HG03442 (cell line): ENCODE results near the gene FRYL.

Source experiments
- ATAC-seq: cut with Tn5 transposase; IDR thresholded peaks from one replicate; pipeline ENCODE4 v1.9.1; 2021; ENCODE audit warnings: mild to moderate bottlenecking, moderate library complexity; ENCODE audit not compliant: unreplicated experiment

FRYL gene

DNA sequence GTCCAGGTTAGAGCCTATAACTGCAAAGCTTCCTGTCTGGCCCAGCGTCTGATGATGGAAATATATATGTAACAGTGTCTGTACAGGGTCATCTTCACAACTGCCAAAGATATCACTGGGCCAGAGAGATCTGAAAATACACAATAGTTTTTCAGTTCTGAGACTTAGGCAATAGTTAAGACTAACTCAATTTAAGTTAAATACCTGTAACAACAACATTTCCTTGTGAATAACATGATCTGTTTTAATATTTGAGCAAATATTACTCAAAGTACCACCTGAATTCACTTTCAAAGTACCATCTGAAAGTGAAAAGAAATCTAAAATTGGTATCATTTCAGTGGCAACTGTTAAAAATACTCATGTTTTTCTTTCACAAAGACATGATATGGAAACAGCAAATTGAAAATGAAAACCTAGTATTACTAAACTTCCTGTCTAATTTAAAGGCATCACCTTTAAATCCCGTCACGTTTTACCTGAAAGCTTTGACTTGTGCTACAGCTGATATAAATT lies 280.5 kb downstream of the FRYL start:
- peak; percentile 69 for ATAC-seq

DNA sequence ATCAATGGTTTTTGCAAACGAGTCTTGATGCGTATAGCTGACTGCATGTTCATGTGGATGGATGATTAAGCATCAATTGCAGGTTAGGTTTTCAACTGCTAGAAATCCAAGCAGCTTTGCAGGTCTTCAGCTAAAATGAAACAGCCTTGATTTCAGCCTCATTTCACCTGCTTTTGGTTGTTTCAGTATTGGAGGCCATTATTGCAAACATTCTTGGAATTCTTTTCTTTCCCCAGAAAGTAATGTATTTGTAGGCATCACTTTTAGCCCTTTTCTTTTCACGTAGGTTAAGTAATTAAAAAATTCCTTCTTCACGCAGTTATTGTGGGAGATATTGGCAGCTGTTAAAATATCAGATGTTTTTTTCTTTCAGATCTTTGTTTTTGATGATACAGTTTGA lies 281.2 kb downstream of the FRYL start:
- no peak for ATAC-seq

DNA sequence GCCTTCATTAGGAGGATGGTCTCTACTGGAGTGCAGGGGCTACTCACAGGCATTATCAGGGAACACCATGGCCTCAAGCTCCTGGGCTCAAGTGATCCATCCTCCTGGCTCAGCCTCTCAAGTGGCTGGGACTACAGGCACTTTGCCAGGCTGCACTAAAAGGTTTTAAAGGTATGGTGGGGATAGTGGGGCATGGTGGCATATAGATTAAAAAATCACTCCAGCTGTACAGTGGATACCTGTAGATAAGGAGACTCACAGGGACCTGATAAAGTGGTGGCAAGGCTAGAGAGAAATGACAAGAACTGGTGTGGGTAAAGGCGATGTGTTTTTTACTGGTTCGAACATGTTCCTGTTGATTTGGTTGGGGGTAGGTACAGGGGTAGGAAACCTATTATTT lies 284.1 kb downstream of the FRYL start:
- no peak for ATAC-seq

DNA sequence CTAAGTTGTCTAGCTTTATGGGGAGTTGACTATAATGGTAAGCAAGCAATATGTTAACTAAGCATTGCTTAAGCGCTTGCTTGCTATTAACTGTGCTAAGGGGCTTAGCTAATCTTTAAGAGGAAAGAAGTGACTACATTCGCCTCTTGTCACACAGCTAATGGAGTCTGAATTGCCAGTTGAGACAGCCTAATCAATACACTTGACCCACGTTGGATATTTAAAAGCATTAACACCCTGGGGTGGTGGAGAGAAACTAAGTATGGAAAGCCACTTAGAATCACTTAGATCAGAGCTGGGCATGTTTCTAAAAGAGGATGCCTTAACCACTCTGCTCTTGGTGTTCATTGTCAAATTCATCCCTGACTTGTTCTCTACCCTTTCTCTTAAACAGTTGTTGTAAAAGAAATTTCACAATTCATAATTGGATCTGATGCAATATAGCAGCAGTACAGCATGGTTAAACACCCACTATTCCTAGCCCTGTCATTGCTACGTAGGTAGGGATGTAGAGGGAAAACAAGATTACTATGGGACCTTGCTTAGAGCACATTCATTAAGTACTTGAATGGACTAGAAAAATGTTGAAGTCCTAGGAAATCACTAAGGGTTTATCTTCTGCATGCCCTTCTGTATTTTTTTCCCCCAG lies 286.5 kb downstream of the FRYL start:
- ATAC-seq, result no peak

DNA sequence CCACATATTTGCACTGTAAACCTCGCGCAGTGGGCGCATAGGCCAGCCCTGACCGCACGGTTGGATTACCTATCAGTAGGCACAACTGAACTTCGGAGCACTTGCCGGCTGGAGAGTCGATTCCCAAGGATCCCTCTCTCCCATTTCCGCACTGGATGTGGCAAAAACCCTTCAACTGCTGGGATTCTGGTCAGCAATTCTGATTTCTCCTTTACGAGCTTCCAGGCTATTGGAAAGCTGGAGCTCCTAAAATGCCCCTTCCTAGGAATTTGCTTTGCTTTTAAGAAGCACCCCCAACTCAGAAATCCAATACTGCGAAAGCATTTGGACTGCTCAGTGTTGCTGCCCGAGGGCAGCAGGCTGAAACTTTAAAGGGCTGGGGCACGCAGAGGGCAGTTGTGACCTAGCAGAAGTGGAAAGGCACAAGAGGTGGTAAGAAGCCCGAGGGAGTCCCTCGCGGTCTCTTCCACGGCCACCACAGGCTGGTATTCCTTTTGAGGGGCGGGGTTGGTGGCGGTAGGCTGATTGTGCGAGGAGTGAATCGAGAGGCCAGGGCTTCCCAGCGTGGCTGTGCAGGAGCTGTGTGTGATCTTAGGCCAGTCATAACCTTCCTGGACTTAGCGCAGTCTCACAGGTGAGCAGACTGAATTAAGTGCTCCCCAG lies 288.4 kb downstream of the FRYL start:
- ATAC-seq, result no peak

DNA sequence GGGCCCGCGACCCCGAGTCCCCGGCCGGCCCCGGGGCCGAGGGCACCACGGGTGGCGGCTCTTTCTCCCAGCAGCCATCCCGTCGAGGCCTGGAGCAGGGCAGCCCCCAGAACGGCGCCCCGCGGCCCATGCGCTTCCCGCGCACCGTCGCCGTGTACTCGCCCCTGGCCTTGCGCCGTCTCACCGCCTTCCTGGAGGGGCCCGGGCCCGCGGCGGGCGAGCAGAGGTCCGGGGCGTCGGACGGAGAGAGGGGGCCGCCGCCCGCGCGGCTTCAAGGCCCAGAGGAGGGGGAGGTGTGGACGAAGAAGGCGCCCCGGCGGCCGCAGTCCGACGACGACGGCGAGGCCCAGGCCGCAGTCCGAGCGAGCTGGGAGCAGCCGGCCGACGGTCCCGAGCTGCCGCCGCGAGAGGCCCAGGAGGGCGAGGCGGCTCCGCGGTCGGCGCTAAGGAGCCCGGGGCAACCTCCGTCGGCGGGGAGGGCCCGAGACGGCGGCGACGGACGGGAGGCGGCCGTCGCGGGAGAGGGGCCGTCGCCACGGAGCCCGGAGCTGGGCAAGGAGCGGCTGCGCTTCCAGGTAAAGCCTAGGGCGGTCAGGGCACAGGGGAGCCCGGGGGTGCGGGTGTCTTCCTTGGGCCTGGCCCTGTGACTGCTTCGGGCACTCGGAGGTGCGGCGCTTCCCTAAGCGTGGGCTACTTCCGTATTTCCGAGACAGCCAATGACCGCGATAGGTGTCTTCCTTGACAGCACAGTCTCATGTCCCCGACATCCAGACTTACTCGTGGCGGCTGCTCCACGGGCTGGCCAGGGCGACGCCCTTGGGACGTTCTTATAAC lies 289.2 kb downstream of the FRYL start:
- no peak for ATAC-seq

DNA sequence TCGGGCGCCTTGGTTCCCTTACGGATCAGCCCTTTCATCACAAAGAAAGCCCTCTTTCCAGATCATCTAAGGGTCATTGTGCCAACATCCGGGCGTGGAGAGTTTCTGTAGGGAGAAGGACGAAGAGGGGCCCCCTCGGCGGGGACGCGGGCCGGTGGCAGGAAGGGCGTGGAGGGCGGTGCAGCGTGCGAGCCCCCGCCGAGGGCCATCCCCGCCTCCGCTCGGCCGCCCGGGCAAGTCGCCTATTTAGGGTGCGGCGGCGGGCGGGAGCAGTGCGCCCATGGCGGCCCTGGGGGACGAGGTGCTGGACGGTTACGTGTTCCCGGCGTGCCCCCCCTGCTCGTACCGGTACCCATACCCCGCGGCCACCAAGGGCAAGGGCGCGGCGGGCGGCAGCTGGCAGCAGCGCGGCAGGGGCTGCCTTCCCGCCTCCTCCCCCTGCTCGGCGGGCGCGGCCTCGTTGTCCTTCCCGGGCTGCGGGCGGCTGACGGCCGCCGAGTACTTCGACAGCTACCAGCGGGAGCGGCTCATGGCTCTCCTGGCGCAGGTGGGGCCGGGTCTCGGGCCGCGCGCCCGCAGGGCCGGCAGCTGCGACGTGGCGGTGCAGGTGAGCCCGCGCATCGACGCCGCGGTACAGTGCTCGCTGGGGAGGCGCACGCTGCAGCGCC lies 289.9 kb downstream of the FRYL start, which contains the start of gene ZAR1:
TSS of gene ZAR1 (plus strand) at position 241 of the 668 bp plus-strand sequence. CDS start at position 281, 40 bp downstream.
- no peak for ATAC-seq

DNA sequence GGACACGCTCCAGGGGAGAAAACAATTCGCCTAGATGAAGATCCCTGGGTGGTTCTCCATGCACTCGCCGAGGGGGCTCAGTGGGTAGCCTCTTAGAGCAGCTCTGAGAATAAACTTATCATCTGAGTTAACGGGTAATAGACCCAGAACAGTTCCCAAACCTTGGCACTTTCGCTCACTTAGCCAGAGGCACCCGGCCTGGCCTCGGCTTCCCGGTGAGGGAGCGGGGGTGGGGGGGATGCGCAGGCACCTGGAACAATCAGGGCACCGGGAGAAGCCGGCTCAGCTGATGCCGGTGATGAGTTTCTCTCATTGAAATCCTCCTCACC lies 290.4 kb downstream of the FRYL start:
- ATAC-seq, result no peak

DNA sequence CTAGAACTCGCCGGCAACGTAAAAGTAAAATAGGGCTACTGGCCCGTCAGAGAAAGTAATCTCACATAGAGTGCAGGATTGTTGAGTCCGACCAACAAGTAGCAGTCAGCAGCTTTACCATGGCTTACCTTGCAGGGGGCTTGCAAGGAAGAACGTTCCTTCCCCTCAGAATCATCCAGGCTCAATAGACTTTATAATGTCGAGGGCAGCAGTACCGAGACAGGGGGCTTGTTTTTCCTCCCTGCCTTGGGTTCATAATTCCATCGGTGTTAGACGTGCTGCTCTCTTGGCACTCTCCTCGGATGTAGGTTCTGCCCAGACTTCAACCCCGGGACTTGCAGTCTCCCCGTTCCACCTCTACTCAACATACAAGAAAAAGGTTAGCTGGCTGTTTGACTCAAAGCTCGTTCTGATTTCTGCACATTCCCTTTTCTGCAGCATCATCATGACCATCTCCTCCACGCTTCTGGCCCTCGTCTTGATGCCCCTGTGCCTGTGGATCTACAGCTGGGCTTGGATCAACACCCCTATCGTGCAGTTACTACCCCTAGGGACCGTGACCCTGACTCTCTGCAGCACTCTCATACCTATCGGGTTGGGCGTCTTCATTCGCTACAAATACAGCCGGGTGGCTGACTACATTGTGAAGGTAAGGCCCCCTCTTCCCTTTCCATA lies 295.4 kb downstream of the FRYL start:
- ATAC-seq, result no peak

DNA sequence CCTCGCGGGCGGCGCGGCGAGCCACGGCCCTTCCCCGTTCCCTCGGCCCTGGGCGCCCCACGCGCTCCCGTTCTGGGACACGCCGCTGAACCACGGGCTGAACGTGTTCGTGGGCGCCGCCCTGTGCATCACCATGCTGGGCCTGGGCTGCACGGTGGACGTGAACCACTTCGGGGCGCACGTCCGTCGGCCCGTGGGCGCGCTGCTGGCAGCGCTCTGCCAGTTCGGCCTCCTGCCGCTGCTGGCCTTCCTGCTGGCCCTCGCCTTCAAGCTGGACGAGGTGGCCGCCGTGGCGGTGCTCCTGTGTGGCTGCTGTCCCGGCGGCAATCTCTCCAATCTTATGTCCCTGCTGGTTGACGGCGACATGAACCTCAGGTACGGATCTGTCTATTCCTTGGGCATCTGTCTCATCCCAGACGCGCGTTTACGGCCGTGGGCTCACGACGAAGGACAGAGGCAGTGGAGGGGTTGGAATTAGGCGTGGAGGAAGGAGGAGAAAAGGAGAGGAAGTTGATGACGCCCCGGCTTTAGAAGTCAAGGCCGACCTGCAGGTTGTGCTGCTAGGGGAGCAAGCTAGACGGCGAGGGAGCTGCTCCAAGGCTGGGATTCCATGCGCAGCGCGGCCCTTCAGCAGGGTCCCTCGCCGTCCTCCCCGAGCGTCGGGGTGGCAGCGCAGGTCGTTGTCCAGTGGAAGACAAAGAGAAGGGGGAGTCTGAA lies 296.1 kb downstream of the FRYL start:
- no peak for ATAC-seq

DNA sequence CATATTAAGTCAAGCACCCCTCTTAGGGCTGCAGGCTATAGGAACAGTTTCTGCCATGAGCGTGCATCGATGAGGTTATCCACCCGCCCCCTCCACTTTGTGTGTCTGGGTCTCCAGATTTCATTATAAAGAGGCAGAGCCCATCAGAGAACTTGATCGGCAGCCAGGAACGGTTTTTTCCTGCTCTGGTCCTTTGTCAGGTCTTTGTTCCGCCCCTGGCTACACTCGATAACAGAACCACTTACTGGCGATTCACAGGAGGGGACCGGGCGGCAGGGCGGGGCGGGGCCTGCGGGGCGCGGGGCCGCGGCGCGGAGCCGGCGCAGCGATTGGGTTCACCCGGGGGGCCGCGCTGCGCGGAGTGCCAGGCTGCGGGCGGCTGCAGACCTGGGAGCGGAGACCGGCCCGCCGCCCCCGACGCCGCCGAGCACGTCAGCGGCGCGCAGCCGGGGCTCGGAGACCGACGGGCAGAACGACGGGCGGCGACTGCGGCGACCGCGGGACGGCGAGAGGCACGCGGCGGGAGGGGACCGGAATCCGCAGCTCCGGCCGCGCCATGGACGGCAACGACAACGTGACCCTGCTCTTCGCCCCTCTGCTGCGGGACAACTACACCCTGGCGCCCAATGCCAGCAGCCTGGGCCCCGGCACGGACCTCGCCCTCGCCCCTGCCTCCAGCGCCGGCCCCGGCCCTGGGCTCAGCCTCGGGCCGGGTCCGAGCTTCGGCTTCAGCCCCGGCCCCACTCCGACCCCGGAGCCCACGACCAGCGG lies 296.9 kb downstream of the FRYL start, which contains the start of gene SLC10A4:
TSS of gene SLC10A4 (plus strand) at position 338 of the 771 bp plus-strand sequence. CDS start at position 557, 219 bp downstream.
- no peak for ATAC-seq

DNA sequence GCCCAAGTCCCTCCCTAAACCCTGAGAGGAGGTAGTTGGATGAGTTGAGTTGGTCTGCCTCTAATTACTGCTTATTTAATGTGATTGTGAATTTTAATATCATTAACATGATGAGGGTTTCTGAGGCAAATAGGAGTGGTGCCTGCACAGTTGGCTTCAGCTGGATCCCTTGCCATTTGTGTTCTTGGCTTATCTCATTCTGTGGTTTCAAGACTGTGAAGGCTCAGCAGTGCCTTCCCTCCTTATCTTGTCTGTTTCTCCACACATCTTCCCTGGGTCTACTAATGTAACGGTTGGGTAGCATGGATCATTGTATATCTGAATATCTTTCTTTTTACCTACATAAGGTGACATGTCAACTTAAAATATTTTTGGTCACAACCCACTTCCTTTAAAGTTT lies 298.5 kb downstream of the FRYL start:
- no peak for ATAC-seq

DNA sequence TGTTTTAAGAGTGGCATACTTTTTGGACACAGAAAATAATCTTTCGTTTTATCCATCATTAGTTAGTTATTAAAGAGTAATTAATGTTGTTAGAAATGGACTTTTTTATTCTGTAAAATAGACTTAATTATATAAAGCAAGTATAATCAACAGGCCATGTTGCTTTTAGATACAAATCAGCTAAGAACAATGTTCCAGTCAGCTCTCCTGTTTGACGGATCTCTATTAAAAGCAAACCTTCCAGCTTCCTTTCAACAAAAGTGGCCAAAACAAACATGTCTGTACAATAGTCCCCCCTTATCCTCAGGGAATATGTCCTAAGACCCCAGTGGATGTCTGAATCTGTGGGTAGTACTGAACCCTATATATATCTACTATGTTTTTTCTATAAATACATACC lies 301.8 kb downstream of the FRYL start:
- no peak for ATAC-seq

DNA sequence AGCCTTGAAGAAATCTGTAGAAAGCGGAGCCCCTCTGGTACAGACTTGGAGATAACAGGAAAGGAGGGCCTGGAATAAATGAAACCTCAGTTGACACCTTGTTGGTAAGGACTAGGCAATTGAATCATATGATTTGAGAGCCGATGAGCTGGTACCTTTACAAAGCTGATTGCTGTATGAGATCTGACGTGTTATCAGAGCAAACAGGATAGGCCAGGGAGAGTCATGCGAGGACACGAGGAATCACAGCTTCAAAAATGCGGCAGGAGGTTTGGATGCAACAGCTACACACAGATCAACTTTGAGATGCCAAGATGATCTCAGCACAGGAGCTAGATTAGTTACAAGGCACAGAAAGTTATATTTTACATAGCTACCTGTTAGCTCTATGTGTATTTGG lies 304.3 kb downstream of the FRYL start:
- no peak for ATAC-seq

DNA sequence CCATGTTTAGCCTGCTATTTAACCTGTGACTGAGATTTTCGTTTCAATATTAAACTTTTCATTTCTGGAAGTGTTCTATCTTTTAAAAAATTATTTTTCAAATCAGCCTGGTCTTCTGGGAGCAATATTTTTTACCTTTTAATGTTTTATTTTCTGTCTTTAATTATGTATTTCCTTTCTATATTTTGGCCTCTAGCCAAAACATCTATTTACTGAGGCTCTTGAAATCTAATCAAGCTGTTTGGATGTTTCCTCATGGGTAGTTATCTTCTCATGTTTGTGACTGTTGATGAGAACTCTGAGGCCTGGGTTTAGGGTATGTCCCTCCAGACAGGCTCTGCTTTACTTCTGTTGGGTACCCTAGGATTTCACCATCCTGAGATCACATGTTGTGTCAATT lies 307.3 kb downstream of the FRYL start:
- ATAC-seq, result no peak

DNA sequence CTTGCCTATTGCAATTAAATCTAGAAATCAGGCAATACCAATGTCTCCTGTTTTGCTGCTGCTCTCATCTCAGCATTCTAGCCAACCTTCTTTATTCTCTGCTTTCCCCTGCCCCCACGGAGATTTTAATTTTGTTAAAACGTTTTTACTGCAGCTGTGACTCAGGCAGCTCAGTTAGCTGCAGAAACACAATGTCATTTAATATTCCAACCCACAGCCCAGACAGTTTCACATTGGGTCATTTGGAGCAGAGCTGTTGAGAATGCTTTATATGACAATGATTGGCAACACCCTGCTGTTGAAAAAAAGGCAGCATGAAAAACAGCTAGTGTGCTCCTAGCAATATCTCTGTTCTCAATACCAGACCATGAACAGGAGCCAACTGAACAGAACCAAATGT lies 309.5 kb downstream of the FRYL start:
- no peak for ATAC-seq

DNA sequence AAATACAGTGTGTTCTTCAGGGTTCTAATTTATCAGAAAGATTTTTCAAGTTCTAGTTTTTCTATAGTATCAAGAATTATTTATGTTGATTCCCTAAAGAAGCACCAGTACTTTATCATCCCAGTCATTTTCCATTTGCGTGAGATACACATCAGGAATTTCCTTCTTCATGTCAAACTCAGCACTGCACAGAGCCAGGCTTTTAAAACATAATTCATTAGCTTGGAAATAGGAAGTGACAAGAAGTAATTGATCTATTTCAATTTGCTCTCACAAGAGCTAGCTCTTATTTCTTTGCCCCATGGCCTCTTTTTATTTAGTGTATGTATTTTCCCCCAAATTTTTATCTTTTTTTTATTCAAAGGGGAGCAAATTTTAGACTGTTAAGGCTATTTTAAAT lies 309.9 kb downstream of the FRYL start:
- ATAC-seq, result no peak

DNA sequence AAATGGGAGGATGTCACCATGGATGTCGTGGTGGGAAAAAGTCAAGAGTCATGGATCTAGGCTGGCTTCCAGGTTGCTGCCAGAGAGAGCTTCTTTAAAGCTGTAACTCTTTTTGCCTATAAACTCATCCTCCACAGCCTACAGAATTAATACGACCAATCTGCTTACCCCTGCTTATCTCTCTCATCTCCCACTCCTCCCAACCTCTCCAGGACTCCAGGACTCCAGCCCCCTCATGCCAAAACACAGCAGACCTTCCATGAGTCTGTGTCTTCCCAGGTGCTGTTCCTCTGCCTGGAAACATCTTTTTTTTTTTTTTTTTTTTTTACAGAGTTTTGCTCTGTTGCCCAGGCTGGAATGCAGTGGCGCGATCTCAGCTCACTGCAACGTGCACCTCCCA lies 312.2 kb downstream of the FRYL start:
- no peak for ATAC-seq

DNA sequence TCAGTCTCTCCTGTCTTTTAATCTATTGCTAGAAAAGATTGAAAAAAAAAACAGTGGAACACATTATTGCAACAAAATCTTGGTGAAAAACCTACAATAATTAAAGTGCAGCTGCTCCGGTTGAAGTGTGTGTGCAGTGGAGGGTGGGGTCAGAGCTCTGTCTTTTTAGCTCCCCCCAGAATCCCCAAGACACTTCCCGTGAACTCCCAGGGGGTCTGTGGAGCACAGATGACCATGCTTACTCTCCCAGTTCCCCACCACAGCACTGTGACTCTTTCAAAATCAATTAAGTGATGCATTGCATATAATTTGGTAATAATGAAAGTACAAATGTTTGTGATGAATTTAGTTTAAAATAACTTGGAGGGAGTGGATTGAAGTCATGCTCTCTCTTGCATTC lies 312.6 kb downstream of the FRYL start:
- no peak for ATAC-seq
